A375 (cell line): ENCODE results near the gene LMAN2. TPM values are rescaled to one million over a fixed set of nuclear protein-coding genes. Genes with fewer than 3 reads are reported as not detected.

Source experiments
- total RNA-seq: library from RNA; depleted of rRNA; stranded (reverse); fragments of >200 nt; shearing (Covaris generic); gene quantifications from 2 replicates; pipeline ENCODE4 v1.2.3, GENCODE V29; 2014; rRNA removed

The LMAN2 gene
- total RNA-seq, result 178 and 261 TPM in 2 replicates

DNA sequence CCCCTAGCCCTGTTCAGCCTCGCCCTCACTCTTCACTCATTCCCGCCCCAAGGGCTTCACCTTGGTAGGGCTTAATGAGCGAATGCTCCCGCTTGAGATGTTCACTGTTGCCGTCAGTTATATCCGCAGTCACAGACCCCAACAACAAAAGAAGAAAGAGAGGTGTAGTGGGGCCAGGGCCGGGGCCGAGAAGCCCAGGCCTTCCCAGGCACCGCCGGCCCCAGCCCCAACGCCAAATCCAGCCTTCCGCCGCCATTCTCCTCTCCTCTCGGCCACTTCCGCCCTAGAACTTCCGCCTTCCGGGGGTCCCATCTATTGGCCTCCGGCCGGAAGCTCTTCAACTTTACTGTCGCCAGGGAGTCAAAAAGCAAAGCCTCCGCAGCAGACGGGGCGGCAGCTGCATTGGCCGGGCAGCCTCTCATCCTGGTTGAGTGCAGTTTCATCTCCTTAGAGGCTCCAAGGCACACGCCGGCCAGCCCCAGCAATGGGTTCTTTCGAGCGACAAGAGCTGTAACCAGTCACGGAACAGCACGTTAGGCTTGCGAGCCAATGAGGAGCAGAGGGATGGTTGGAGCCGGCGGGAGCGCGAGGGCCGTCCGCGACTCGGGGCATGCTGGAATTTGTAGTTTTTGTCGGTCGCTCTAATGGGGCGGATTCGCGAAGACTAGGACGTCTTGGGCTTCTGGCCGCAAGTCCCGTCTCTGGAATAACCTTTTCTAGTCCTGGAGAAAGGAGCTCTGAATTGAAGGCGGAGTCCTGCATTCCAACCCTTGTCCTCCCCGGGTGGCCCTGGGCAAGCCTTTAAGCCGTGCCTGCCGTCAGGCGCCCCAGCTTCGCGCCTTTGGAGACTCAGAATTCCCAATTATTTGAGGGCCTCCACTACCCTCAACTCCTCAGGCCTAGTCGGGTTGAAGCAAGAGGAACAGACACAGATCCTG is at the start of gene LMAN2:
LMAN2 (minus strand) TSS at position 277 of the 938 bp plus-strand sequence; CDS start at position 256, 21 bp downstream.

GRCh38 chr5:177399997-177400868 is 48.8 kb upstream of the LMAN2 start, which contains the start of gene PFN3:
Gene PFN3, minus strand, starts transcription at chr5:177400661. Its CDS starts 85 bp downstream, at chr5:177400576.

GRCh38 chr5:177384134-177384533 is 32.7 kb upstream of the LMAN2 start, which contains the start of gene SLC34A1:
Gene SLC34A1, plus strand, starts transcription at chr5:177384434. Its CDS starts 1,308 bp downstream, at chr5:177385742.

GRCh38 chr5:177357459-177358351 is 6.2 kb upstream of the LMAN2 start, which contains the start of gene RGS14:
Gene RGS14, plus strand, starts transcription at chr5:177357924. Its CDS starts 101 bp downstream, at chr5:177358025.

DNA sequence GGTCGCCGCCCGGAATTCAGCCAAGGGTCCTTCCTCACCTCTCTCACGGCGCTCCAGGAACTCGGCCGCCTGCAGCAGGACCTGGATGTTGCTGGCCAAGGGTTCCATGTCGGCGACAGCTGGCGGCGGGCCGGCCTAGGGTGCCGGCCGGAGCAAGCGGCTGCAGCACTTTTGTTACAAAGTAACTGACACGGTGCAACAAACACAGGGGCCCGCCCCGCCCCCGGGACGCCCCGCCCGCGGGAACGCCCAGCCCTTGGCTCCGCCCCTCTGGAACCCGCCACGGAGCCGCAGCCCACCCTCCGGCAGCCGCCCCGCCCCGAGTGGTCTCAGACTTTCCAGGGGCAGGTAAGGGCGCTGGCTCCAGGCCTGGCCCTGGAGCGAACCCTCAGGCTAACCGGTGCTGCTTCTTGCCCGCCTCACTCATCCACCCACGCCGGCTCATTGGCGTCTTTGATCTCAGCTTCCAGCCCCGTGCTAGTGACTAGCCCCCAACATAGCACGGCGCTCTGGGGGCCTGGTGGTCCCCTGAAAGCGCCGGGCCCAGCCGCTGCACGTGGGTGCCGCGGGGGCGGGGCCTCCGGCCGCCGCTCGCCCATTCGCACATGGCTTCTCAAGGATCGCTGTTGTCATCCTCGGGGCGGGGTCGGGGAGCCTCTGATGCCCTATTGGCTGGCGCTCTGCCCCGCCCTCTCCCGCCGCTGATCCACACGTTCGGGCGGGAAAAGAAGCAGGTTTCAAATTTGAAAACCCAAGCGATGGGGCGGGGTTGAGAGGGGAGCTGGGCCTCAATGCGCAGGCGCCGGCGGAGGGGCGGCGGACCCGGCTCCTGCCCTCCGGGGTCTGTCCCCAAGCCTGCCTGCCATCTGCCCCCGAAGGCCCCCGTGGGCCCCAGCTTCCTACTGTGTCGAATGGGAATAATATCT is 39.5 kb downstream of the LMAN2 start, which contains the start of gene MXD3:
MXD3 (minus strand) TSS at position 176 of the 926 bp plus-strand sequence; CDS start at position 108, 68 bp downstream.

DNA sequence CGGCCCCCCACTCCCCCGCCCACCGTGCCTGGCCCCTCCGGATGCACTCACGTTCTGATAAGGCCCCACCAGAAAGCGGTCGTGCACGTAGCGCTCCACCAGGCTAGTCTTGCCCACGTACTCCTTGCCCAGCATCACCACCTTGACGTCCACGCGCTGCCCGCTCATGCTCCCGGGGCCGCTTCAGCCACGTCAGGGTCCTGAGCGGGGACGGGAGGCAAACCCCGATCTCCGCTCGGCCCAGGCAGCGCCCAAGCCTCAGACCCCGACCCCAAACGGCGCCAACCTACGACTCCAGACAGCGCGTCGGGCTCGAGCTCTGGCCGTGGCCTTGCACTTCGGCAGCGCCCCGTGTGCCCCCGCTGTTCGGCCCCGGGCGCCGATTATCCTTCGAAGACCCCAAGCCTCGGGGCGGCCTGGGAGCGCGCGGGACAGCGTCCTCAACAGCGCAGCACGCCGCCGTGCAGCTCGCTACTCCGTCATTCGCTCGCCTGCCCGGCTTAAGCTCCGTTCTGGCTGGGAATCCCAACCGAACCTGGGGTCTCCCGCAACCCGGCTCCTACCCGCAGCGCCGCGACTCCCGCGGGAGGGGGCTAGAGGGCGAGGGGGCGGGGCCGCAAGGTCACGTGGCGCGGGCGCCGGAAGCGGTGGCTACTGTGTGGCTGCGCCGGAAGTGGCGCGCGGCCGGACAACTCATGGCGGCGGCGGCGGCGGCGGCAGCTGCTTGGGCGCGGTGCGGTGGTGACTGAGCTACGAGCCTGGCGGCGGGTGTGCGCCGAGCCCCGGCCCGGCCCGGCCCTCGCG is 48.1 kb downstream of the LMAN2 start, which contains the start of the genes PRELID1 and RAB24:
PRELID1 (plus strand) TSS at position 679 of the 804 bp plus-strand sequence. CDS start 187 bp downstream, outside the sequence.
RAB24 (minus strand) TSS at position 599 of the 804 bp plus-strand sequence; CDS start at position 168, 431 bp downstream.

Other genes with a start within 250 kb of the LMAN2 start
- 49.3 and 60.0 TPM in 2 replicates for gene NSD1, start 217.9 kb downstream of the LMAN2 start, total RNA-seq
- gene RAB24, start 47.9 kb downstream of the LMAN2 start, total RNA-seq, result 46.7 and 50.8 TPM in 2 replicates
- gene PRELID1, start 47.9 kb downstream of the LMAN2 start, total RNA-seq, result 332 and 346 TPM in 2 replicates
- 38.9 and 51.6 TPM in 2 replicates for gene MXD3, start 39.8 kb downstream of the LMAN2 start, total RNA-seq
- 9.8 and 14.0 TPM in 2 replicates for gene RGS14, start 6.3 kb upstream of the LMAN2 start, total RNA-seq
- gene SLC34A1, start 32.8 kb upstream of the LMAN2 start, total RNA-seq, result 0.34 and 0.61 TPM in 2 replicates
- gene PFN3, start 49.0 kb upstream of the LMAN2 start, total RNA-seq, result not detected in 2 replicates
- 5.4 and 5.5 TPM in 2 replicates for gene F12, start 57.9 kb upstream of the LMAN2 start, total RNA-seq
- gene GRK6, start 75.0 kb upstream of the LMAN2 start, total RNA-seq, result 38.4 and 42.5 TPM in 2 replicates
- 41.0 and 48.8 TPM in 2 replicates for gene PRR7, start 95.1 kb upstream of the LMAN2 start, total RNA-seq
- 103 and 122 TPM in 2 replicates for gene DBN1, start 122.0 kb upstream of the LMAN2 start, total RNA-seq
- 162 and 184 TPM in 2 replicates for gene PDLIM7, start 145.9 kb upstream of the LMAN2 start, total RNA-seq
- 2.3 and 3.1 TPM in 2 replicates for gene DOK3, start 158.2 kb upstream of the LMAN2 start, total RNA-seq
- gene DDX41, start 165.3 kb upstream of the LMAN2 start, total RNA-seq, result 157 and 168 TPM in 2 replicates
- 24.2 and 29.3 TPM in 2 replicates for gene FAM193B, start 202.9 kb upstream of the LMAN2 start, total RNA-seq
- 79.3 and 92.8 TPM in 2 replicates for gene TMED9, start 240.5 kb upstream of the LMAN2 start, total RNA-seq
- gene B4GALT7, start 248.5 kb upstream of the LMAN2 start, total RNA-seq, result 22.1 and 28.6 TPM in 2 replicates